HepG2 (cell line): Measurements from ENCODE around the gene PURB.

ENCODE experiments used
- AKAP8 ChIP-seq: sonication (generic); formaldehyde crosslinking; IDR thresholded peaks from 2 replicates; pipeline ENCODE4 v1.5.1; 2020; ENCODE audit warnings: mild to moderate bottlenecking, missing genetic modification reagents
- FOSL2 ChIP-seq: sonication (generic); formaldehyde crosslinking; IDR thresholded peaks from 2 replicates; pipeline ENCODE4 v1.4.0; 2020; ENCODE audit warnings: missing genetic modification reagents
- GMEB2 ChIP-seq: IDR thresholded peaks from 2 replicates; pipeline ENCODE4 v1.6.1; 2016; ENCODE audit warnings: missing biosample characterization, missing genetic modification reagents, low read depth
- JUND ChIP-seq: sonication (generic); formaldehyde crosslinking; IDR thresholded peaks from 2 replicates; pipeline ENCODE4 v1.8.0; 2022; ENCODE audit warnings: mild to moderate bottlenecking, missing genetic modification reagents
- KDM4B ChIP-seq: sonication (generic); formaldehyde crosslinking; IDR thresholded peaks from 2 replicates; pipeline ENCODE4 v1.4.0; 2020; ENCODE audit warnings: missing genetic modification reagents
- MAX ChIP-seq: IDR thresholded peaks from 2 replicates; pipeline ENCODE4 v1.6.1; 2012; ENCODE audit warnings: inconsistent platforms
- POLR2A ChIP-seq, 2 experiments: IDR thresholded peaks; 2 replicates each; pipeline ENCODE4 v1.6.1; 2011; ENCODE audit warnings: low read depth in 2 of 2, low read length in 2 of 2, mild to moderate bottlenecking in 1 of 2, moderate library complexity in 1 of 2; ENCODE audit not compliant: insufficient read depth in 1 of 2
- PRDM4 ChIP-seq: sonication (generic); formaldehyde crosslinking; IDR thresholded peaks from 2 replicates; pipeline ENCODE4 v1.9.0; 2021; ENCODE audit warnings: missing genetic modification reagents, borderline replicate concordance
- SRSF9 ChIP-seq: fragments of 200-400 bp; formaldehyde crosslinking; IDR thresholded peaks from 2 replicates; pipeline ENCODE4 v1.6.1; 2018; ENCODE audit warnings: borderline replicate concordance, mild to moderate bottlenecking, low read depth, low read length; ENCODE audit not compliant: insufficient read depth, poor library complexity, severe bottlenecking
- TGIF2 ChIP-seq: IDR thresholded peaks from 2 replicates; pipeline ENCODE4 v1.6.1; 2016; ENCODE audit warnings: control low read depth, missing compliant biosample characterization
- TF ChIP-seq, protein P1 (sequence below): sonication (generic); formaldehyde crosslinking; IDR thresholded peaks from 2 replicates; pipeline ENCODE4 v1.4.0; 2020; ENCODE audit warnings: missing genetic modification reagents

DNA sequence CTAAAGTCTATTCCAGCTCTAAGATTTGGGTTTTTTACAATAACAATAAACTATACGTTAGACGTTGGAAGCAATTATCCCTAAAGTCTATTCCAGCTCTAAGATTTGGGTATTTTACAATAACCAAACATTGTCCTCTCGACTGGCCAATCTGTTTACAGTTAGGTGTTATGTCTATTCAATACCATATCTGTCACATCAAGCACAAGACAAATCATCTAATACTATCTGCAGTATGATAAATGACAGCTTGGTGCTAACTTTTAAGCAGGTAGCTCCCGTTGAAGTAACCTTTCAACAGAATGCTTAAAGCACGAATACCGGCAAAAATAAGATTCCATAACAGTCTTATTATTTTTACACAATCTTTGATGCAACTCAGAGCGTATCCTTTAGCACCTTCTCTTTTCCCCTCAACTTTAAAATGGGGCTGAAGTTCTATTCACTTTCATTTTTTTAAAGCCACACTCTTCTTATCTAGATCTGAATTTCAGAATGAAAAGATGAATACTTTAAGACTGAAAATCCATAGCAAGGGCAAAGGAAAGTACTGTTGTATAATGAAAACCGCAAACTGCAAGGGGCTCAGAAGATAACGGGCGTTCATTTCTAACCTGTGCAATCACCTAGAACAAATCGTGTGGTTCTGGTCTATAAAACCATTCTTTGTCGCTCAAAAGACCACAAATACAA lies 38.4 kb downstream of the PURB start:
- TF ChIP-seq POLR2A (IDR thresholded peaks at IDR 0.05; ENCODE audit: insufficient read depth in 1 of 2, low read depth in 2 of 2, low read length in 2 of 2): no peak
- TF ChIP-seq AKAP8 (CRISPR knock-in tag): no peak
- TF ChIP-seq KDM4B (CRISPR knock-in tag): no peak
- TF ChIP-seq SRSF9: no peak
- no peak for TF ChIP-seq FOSL2
- TF ChIP-seq PRDM4 (CRISPR knock-in tag): no peak
- no peak for TF ChIP-seq TGIF2
- no peak for TF ChIP-seq GMEB2
- no peak for TF ChIP-seq MAX
- TF ChIP-seq JUND (CRISPR knock-in tag): no peak
- TF ChIP-seq, protein P1, sequence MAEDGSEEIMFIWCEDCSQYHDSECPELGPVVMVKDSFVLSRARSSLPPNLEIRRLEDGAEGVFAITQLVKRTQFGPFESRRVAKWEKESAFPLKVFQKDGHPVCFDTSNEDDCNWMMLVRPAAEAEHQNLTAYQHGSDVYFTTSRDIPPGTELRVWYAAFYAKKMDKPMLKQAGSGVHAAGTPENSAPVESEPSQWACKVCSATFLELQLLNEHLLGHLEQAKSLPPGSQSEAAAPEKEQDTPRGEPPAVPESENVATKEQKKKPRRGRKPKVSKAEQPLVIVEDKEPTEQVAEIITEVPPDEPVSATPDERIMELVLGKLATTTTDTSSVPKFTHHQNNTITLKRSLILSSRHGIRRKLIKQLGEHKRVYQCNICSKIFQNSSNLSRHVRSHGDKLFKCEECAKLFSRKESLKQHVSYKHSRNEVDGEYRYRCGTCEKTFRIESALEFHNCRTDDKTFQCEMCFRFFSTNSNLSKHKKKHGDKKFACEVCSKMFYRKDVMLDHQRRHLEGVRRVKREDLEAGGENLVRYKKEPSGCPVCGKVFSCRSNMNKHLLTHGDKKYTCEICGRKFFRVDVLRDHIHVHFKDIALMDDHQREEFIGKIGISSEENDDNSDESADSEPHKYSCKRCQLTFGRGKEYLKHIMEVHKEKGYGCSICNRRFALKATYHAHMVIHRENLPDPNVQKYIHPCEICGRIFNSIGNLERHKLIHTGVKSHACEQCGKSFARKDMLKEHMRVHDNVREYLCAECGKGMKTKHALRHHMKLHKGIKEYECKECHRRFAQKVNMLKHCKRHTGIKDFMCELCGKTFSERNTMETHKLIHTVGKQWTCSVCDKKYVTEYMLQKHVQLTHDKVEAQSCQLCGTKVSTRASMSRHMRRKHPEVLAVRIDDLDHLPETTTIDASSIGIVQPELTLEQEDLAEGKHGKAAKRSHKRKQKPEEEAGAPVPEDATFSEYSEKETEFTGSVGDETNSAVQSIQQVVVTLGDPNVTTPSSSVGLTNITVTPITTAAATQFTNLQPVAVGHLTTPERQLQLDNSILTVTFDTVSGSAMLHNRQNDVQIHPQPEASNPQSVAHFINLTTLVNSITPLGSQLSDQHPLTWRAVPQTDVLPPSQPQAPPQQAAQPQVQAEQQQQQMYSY (CRISPR knock-in tag): no peak
